CD4-positive, alpha-beta T cell (primary cell): ENCODE measurements around the gene COL10A1. TPM values are rescaled to one million over a fixed set of nuclear protein-coding genes. Genes with fewer than 3 reads are reported as not detected.

Experiments used
- ATAC-seq: fragments of 200-7000 bp; cut with Tn5 transposase; one replicate; pipeline ENCODE4 v1.10.0; 2022; ENCODE audit warnings: mild to moderate bottlenecking; ENCODE audit not compliant: poor library complexity
- CTCF ChIA-PET: fragments of 350-600 bp; sonication (Branson Sonifier 250); formaldehyde crosslinking; loops from one replicate; lab custom pipeline; 2021; ENCODE audit warnings: antibody characterized with exemption, inconsistent platforms; lab: Charles Lee
- POLR2A ChIA-PET: fragments of 350-600 bp; sonication (Branson Sonifier 250); formaldehyde crosslinking; loops from one replicate; lab custom pipeline; 2021; ENCODE audit warnings: antibody characterized with exemption, inconsistent platforms; lab: Charles Lee
- DNase-seq, 14 experiments: peaks; one replicate each; pipeline ENCODE4 v3.0.0-alpha.2; 2013 to 2020; ENCODE audit warnings: mixed read lengths in 2 of 14
- H3K27ac ChIP-seq, 2 donors: one replicate each; pipeline versions ENCODE4 v1.5.1 to v1.7.0; 2013; ENCODE audit warnings: low read length in 2 of 2, low read depth in 1 of 2, mild to moderate bottlenecking in 1 of 2
- H3K27me3 ChIP-seq, 2 experiments: 1 replicate in 1 of 2; 2 replicates in 1 of 2; pipeline versions ENCODE4 v1.6.1 to v1.7.0; 2013; ENCODE audit warnings: low read length in 2 of 2, control low read depth in 1 of 2, mild to moderate bottlenecking in 1 of 2, moderate library complexity in 1 of 2; ENCODE audit not compliant: insufficient read depth in 2 of 2, control insufficient read depth in 1 of 2
- H3K36me3 ChIP-seq: one replicate; pipeline ENCODE4 v1.6.1; 2013; ENCODE audit warnings: low read length, control low read depth; ENCODE audit not compliant: insufficient read depth
- H3K4me1 ChIP-seq: one replicate; pipeline ENCODE4 v1.6.1; 2013; ENCODE audit warnings: low read length, control low read depth; ENCODE audit not compliant: insufficient read depth
- H3K4me3 ChIP-seq: one replicate; pipeline ENCODE4 v1.5.1; 2013; ENCODE audit warnings: mild to moderate bottlenecking, low read length, moderate library complexity
- H3K9me3 ChIP-seq, 2 experiments: 1 replicate in 1 of 2; 2 replicates in 1 of 2; pipeline versions ENCODE4 v1.6.1 to v1.7.0; 2013; ENCODE audit warnings: low read length in 2 of 2, mild to moderate bottlenecking in 2 of 2, control low read depth in 1 of 2, moderate library complexity in 1 of 2; ENCODE audit not compliant: control insufficient read depth in 1 of 2, insufficient read depth in 1 of 2
- H3K27ac Mint-ChIP-seq: one replicate; pipeline ENCODE4 v1.8.0; 2020; ENCODE audit warnings: mixed read lengths
- H3K27me3 Mint-ChIP-seq: one replicate; pipeline ENCODE4 v1.8.0; 2021; ENCODE audit warnings: mixed read lengths
- H3K36me3 Mint-ChIP-seq: one replicate; pipeline ENCODE4 v1.8.0; 2021; ENCODE audit warnings: low read depth, mixed read lengths
- H3K4me1 Mint-ChIP-seq: one replicate; pipeline ENCODE4 v1.8.0; 2021; ENCODE audit warnings: low read depth, mixed read lengths
- H3K4me3 Mint-ChIP-seq: one replicate; pipeline ENCODE4 v1.8.0; 2020; ENCODE audit warnings: mild to moderate bottlenecking, mixed read lengths
- H3K9me3 Mint-ChIP-seq: one replicate; pipeline ENCODE4 v1.8.0; 2020; ENCODE audit warnings: mixed read lengths
- CTCF ChIP-seq: fragments of 200-600 bp; IDR thresholded peaks from one replicate; pipeline ENCODE4 v1.8.0; 2022; ENCODE audit warnings: antibody characterized with exemption, mild to moderate bottlenecking
- intact Hi-C, 2 experiments: fragments of 100-400 bp; cut with DNase I in 1 of 2; cut with micrococcal nuclease in 1 of 2; formaldehyde crosslinking; loops; one replicate each; pipeline versions ENCODE4 v1.15.1 to v1.9.0; 2023 to 2025; cut with DNase I, micrococcal nuclease
- total RNA-seq, 174 experiments: library from RNA in 2 of 174; stranded (reverse) in 2 of 174; gene quantifications; one replicate each; pipeline ENCODE4 v1.2.3 and lab custom pipeline; 2021 to 2026

The COL10A1 gene
- total RNA-seq, 2 experiments from 2014 or later = not detected

DNA sequence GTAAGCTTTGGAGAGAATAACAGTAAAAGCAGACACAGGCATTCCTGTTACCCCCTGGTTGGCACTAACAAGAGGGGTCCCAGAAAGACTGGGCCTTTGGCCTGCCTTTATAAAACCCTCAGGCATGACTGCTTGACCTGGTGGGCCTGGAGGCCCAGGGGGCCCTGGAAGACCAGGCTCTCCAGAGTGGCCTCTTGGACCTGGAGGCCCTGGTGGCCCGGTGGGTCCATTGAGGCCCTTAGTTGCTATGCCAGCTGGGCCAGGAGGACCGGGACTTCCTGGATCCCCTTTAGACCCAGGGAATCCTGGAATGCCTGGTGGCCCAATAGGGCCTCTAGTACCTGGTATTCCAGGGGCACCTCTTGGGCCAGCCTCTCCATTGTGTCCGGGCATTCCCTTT lies 5.5 kb downstream of the COL10A1 start:
- no peak for DNase-seq
- H3K4me1 ChIP-seq = no peaks in the 10 kb centered on the region
- peaks cover 25% of the 10 kb centered on the region for H3K36me3 ChIP-seq
- intact Hi-C loops = no loop called here
- no peaks in the 10 kb centered on the region for H3K9me3 ChIP-seq
- Mint-ChIP-seq H3K9me3 (no peaks in the 10 kb centered on the region), H3K4me1 (no peaks in the 10 kb centered on the region), H3K27me3 (no peaks in the 10 kb centered on the region), H3K4me3 (no peak overlapping the region), H3K27ac (no peak overlapping the region), H3K36me3 (peaks cover 57% of the 10 kb centered on the region)
- no peak for ATAC-seq
- H3K27me3 ChIP-seq = no peaks in the 10 kb centered on the region
- no peak overlapping the region for H3K27ac ChIP-seq
- H3K4me3 ChIP-seq = no peak overlapping the region
- TF ChIP-seq CTCF = no peak
- ChIA-PET POLR2A (interaction anchor here (1.2 kb wide), 1 partner anchor 20 kb away, joined by 4 read pairs; the partner anchor contains the start of gene NT5DC1), CTCF (interaction anchor here (1.0 kb wide), 1 partner anchor 18 kb away, joined by 3 read pairs; no protein-coding TSS in a partner anchor)

GRCh38 chr6:116118608-116119007 lies 7.3 kb downstream of the COL10A1 start:
- ChIA-PET POLR2A (no interaction called here), CTCF (interaction anchor here (1.9 kb wide), 1 partner anchor 12 kb away, joined by 7 read pairs; no protein-coding TSS in a partner anchor)
- H3K4me3 Mint-ChIP-seq = no peak overlapping the region
- H3K4me3 ChIP-seq = no peak overlapping the region
- no peaks in the 10 kb centered on the region for H3K9me3 ChIP-seq
- H3K36me3 Mint-ChIP-seq = peaks cover 67% of the 10 kb centered on the region
- DNase-seq (no peak), ATAC-seq (no peak)
- no peak overlapping the region for H3K27ac ChIP-seq
- H3K36me3 ChIP-seq = peaks cover 41% of the 10 kb centered on the region
- H3K4me1 Mint-ChIP-seq = no peaks in the 10 kb centered on the region
- no peaks in the 10 kb centered on the region for H3K4me1 ChIP-seq
- intact Hi-C loops = no loop called here
- no peaks in the 10 kb centered on the region for H3K27me3 ChIP-seq
- H3K27me3 Mint-ChIP-seq = no peaks in the 10 kb centered on the region
- TF ChIP-seq CTCF = no peak
- no peak overlapping the region for H3K27ac Mint-ChIP-seq
- H3K9me3 Mint-ChIP-seq = no peaks in the 10 kb centered on the region

- Histone ChIP-seq H3K36me3 (peaks cover 68% of the 10 kb centered on the region), H3K4me3 (no peak overlapping the region), H3K9me3 (no peaks in the 10 kb centered on the region), H3K27ac (no peak overlapping the region), H3K4me1 (no peaks in the 10 kb centered on the region), H3K27me3 (no peaks in the 10 kb centered on the region)
- H3K4me3 Mint-ChIP-seq = no peak overlapping the region
- ATAC-seq = no peak
- no peak for DNase-seq
- ChIA-PET CTCF (no interaction called here), POLR2A (no interaction called here)
- H3K36me3 Mint-ChIP-seq = peaks cover 88% of the 10 kb centered on the region
- H3K9me3 Mint-ChIP-seq = no peaks in the 10 kb centered on the region
- no peak overlapping the region for H3K27ac Mint-ChIP-seq
- peaks cover 9% of the 10 kb centered on the region for H3K4me1 Mint-ChIP-seq
- H3K27me3 Mint-ChIP-seq = no peaks in the 10 kb centered on the region
- TF ChIP-seq CTCF = no peak
- intact Hi-C loops = no loop called here
Measured at GRCh38 chr6:116115781-116116180, 10.2 kb downstream of the COL10A1 start.
